ENCODE results near the gene FLNA. TPM values are rescaled to one million over a fixed set of nuclear protein-coding genes. Genes with fewer than 3 reads are reported as not detected.

Gene FLNA
- total and polyA plus RNA-seq, 4 experiments from 2014 or later, result 87.4 to 871 (median 761) TPM

- H3K27me3 ChIP-seq (ENCODE audit: insufficient read depth, low read length), result no peaks in the 10 kb centered on the region
- no peaks in the 10 kb centered on the region for H3K36me3 ChIP-seq (ENCODE audit: insufficient read depth, low read length)
- Mint-ChIP-seq H3K9me3 (peaks cover 0 to 4% (median 0%) of the 10 kb centered on the region in 8 donors), H3K27me3 (no peaks in the 10 kb centered on the region), H3K4me3 (peak overlapping the region in 3 of 8 donors; percentile 78 to 85 (median 82)), H3K36me3 (peaks cover 0 to 11% of the 10 kb centered on the region in 2 donors), H3K27ac (peak overlapping the region in 5 of 7 donors; percentile 71 to 85 (median 79)), H3K4me1 (peaks cover 4 to 23% (median 11%) of the 10 kb centered on the region in 4 donors)
- H3K27ac ChIP-seq (ENCODE audit: low read depth, low read length), result peak overlapping the region; percentile 70
- POLR2A ChIA-PET (ENCODE audit: partially characterized antibody), result interaction anchor here (0.7 to 5.8 kb wide), 11 partner anchors 11 to 486 kb away, joined by 4 to 101 read pairs (median 5); partner anchors contain the start of genes ATP6AP1, PLXNA3, RPL10 and SLC10A3
- H3K9me3 ChIP-seq (ENCODE audit: control insufficient read depth in 1 of 2, low read length in 2 of 2), result no peaks in the 10 kb centered on the region
- DNase-seq, result no peak
- no peak overlapping the region for H3K4me3 ChIP-seq (ENCODE audit: low read length in 2 of 2)
- H3K4me1 ChIP-seq (ENCODE audit: insufficient read depth, low read length), result peaks cover 10% of the 10 kb centered on the region
- CTCF ChIA-PET (ENCODE audit: partially characterized antibody), result interaction anchor here (1.3 to 1.5 kb wide), 3 partner anchors 8 to 15 kb away, joined by 3 to 5 read pairs (median 4); partner anchors contain the start of gene RPL10
- intact Hi-C loops (cut with micrococcal nuclease), result loop anchor here (10.0 kb wide), 1 partner anchor 62 kb away; the partner anchor contains the start of gene LAGE3
Measured at GRCh38 chrX:154413142-154413541, 38.7 kb upstream of the FLNA start.

GRCh38 chrX:154412468-154412867 is 38.0 kb upstream of the FLNA start:
- no peaks in the 10 kb centered on the region for H3K36me3 ChIP-seq (ENCODE audit: insufficient read depth, low read length)
- H3K4me3 ChIP-seq (ENCODE audit: low read length in 2 of 2), result peak overlapping the region; percentile 42 to 51
- no peaks in the 10 kb centered on the region for H3K27me3 Mint-ChIP-seq
- H3K9me3 ChIP-seq (ENCODE audit: control insufficient read depth in 1 of 2, low read length in 2 of 2), result no peaks in the 10 kb centered on the region
- ChIA-PET CTCF (ENCODE audit: partially characterized antibody) (interaction anchor here (1.0 to 1.5 kb wide), 4 partner anchors 9 to 14 kb away, joined by 3 to 5 read pairs (median 4); partner anchors contain the start of gene RPL10), POLR2A (ENCODE audit: partially characterized antibody) (interaction anchor here (0.7 to 5.8 kb wide), 26 partner anchors 8 to 487 kb away, joined by 3 to 101 read pairs (median 4); partner anchors contain the start of genes ATP6AP1, EMD, FAM3A and FAM50A)
- H3K9me3 Mint-ChIP-seq, result peaks cover 0 to 4% (median 0%) of the 10 kb centered on the region in 8 donors
- H3K27ac Mint-ChIP-seq, result peak overlapping the region; percentile 79 to 95 (median 85)
- peak in 4 of 5 donors; percentile 30 to 63 (median 40) for DNase-seq
- peak overlapping the region; percentile 70 for H3K27ac ChIP-seq (ENCODE audit: low read depth, low read length)
- peaks cover 10% of the 10 kb centered on the region for H3K4me1 ChIP-seq (ENCODE audit: insufficient read depth, low read length)
- H3K4me1 Mint-ChIP-seq, result peaks cover 4 to 24% (median 11%) of the 10 kb centered on the region in 4 donors
- peaks cover 0 to 11% of the 10 kb centered on the region in 2 donors for H3K36me3 Mint-ChIP-seq
- H3K4me3 Mint-ChIP-seq, result peak overlapping the region; percentile 78 to 85 (median 82)
- intact Hi-C loops (cut with micrococcal nuclease), result loop anchor here (10.0 kb wide), 1 partner anchor 62 kb away; the partner anchor contains the start of gene LAGE3
- H3K27me3 ChIP-seq (ENCODE audit: insufficient read depth, low read length), result no peaks in the 10 kb centered on the region

DNA sequence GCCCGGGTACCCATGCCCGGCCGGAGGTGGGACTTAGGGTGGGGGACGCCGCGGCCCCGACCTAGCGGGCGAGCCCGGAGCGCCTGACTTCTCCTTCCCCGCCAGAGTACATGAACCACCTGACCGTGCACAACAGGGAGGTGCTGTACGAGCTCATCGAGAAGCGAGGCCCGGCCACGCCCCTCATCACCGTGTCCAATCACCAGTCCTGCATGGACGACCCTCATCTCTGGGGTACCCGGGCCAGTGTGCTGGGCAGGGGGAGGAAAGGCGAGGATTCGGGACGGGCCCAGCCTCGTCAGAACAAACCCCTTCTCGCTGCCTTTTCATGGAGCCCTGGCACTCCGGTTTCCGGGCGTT is 37.5 kb upstream of the FLNA start:
- Mint-ChIP-seq H3K27ac (peak overlapping the region; percentile 77 to 95 (median 85)), H3K4me1 (peaks cover 4 to 24% (median 11%) of the 10 kb centered on the region in 4 donors), H3K4me3 (peak overlapping the region; percentile 78 to 85 (median 82)), H3K27me3 (no peaks in the 10 kb centered on the region), H3K36me3 (peaks cover 0 to 11% of the 10 kb centered on the region in 2 donors), H3K9me3 (peaks cover 0 to 4% (median 0%) of the 10 kb centered on the region in 8 donors)
- Histone ChIP-seq H3K27ac (ENCODE audit: low read depth, low read length) (peak overlapping the region; percentile 70), H3K36me3 (ENCODE audit: insufficient read depth, low read length) (no peaks in the 10 kb centered on the region), H3K27me3 (ENCODE audit: insufficient read depth, low read length) (no peaks in the 10 kb centered on the region), H3K9me3 (ENCODE audit: control insufficient read depth in 1 of 2, low read length in 2 of 2) (no peaks in the 10 kb centered on the region), H3K4me1 (ENCODE audit: insufficient read depth, low read length) (peaks cover 10% of the 10 kb centered on the region), H3K4me3 (ENCODE audit: low read length in 2 of 2) (peak overlapping the region; percentile 42 to 51)
- peak in 4 of 5 donors; percentile 36 to 58 (median 43) for DNase-seq
- ChIA-PET CTCF (ENCODE audit: partially characterized antibody) (interaction anchor here (1.0 to 1.3 kb wide), 2 partner anchors 9 to 13 kb away, joined by 3 to 5 read pairs; partner anchors contain the start of gene RPL10), POLR2A (ENCODE audit: partially characterized antibody) (interaction anchor here (0.7 to 5.8 kb wide), 27 partner anchors 8 to 487 kb away, joined by 3 to 101 read pairs (median 4); partner anchors contain the start of genes ATP6AP1, EMD, FAM3A and FAM50A)
- intact Hi-C loops (cut with micrococcal nuclease), result loop anchor here (10.0 kb wide), 1 partner anchor 63 kb away; the partner anchor contains the start of gene LAGE3

GRCh38 chrX:154409222-154409871 is 34.9 kb upstream of the FLNA start, which contains the start of gene DNASE1L1:
Gene DNASE1L1, minus strand, starts transcription at chrX:154409254. Its CDS starts 3,686 bp downstream, at chrX:154405568.
- Mint-ChIP-seq H3K9me3 (peaks cover 0 to 4% (median 0%) of the 10 kb centered on the region in 8 donors), H3K4me1 (peaks cover 4 to 24% (median 11%) of the 10 kb centered on the region in 4 donors), H3K36me3 (peaks cover 0 to 9% of the 10 kb centered on the region in 2 donors), H3K27ac (peak within 1 kb of the TSS in 4 of 7 donors; percentile 11 to 85 (median 46)), H3K4me3 (peak within 1 kb of the TSS in 5 of 8 donors; percentile 31 to 67 (median 40)), H3K27me3 (no peaks in the 10 kb centered on the region)
- CTCF ChIA-PET (ENCODE audit: partially characterized antibody), result interaction anchor here (1.1 to 1.4 kb wide), 2 partner anchors 12 to 20 kb away, joined by 3 read pairs; no protein-coding TSS in a partner anchor
- peak in 1 of 5 donors; percentile 35 for DNase-seq
- H3K27me3 ChIP-seq (ENCODE audit: insufficient read depth, low read length), result no peaks in the 10 kb centered on the region
- no peaks in the 10 kb centered on the region for H3K36me3 ChIP-seq (ENCODE audit: insufficient read depth, low read length)
- no peak within 1 kb of the TSS for H3K4me3 ChIP-seq (ENCODE audit: low read length in 2 of 2)
- peaks cover 10% of the 10 kb centered on the region for H3K4me1 ChIP-seq (ENCODE audit: insufficient read depth, low read length)
- H3K27ac ChIP-seq (ENCODE audit: low read depth, low read length), result no peak within 1 kb of the TSS
- POLR2A ChIA-PET (ENCODE audit: partially characterized antibody), result interaction anchor here (0.6 to 5.8 kb wide), 5 partner anchors 11 to 77 kb away, joined by 3 to 101 read pairs (median 3); partner anchors contain the start of genes ATP6AP1, RPL10 and UBL4A
- intact Hi-C loops (cut with micrococcal nuclease), result no loop called here
- H3K9me3 ChIP-seq (ENCODE audit: control insufficient read depth in 1 of 2, low read length in 2 of 2), result no peaks in the 10 kb centered on the region

- no peak overlapping the region for H3K27ac ChIP-seq (ENCODE audit: low read depth, low read length)
- POLR2A ChIA-PET (ENCODE audit: partially characterized antibody), result interaction anchor here (1.4 to 5.8 kb wide), 2 partner anchors 10 to 33 kb away, joined by 4 to 101 read pairs; partner anchors contain the start of gene RPL10
Measured at GRCh38 chrX:154408659-154409221, 34.3 kb upstream of the FLNA start.

DNA sequence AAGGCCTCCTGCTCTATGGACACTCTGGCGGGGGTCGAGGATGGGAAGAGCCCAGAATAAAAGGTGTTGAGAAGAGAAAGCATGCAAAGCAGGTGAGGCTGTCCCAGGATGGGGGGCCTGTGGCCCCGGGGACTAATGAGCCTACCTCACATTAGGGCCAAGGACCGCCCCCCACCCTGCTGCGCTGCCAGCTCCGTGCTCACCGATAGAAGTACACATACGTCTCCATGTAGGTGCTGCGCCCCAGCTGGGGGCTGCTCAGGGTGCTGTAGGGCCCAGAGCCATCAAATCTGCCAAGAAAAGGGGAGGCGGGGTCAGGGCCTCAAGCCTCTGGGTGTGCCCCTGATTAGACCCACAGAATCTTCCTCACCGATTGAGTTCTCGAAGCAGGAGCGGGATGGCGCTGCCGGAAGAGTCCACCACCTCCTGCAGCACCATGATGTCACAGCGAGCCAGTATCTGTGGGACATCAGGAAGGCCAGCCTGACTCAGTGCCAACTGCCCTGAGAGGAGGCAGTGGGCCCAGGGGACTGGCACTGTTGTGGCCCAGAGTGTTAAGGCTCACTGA is 30.3 kb upstream of the FLNA start:
- Mint-ChIP-seq H3K27me3 (no peaks in the 10 kb centered on the region), H3K36me3 (peaks cover 8 to 15% of the 10 kb centered on the region in 2 donors), H3K27ac (peak overlapping the region in 1 of 7 donors; percentile 61), H3K9me3 (peaks cover 0 to 2% (median 0%) of the 10 kb centered on the region in 8 donors), H3K4me3 (no peak overlapping the region), H3K4me1 (peaks cover 2 to 24% (median 5%) of the 10 kb centered on the region in 4 donors)
- Histone ChIP-seq H3K27me3 (ENCODE audit: insufficient read depth, low read length) (no peaks in the 10 kb centered on the region), H3K9me3 (ENCODE audit: control insufficient read depth in 1 of 2, low read length in 2 of 2) (no peaks in the 10 kb centered on the region), H3K27ac (ENCODE audit: low read depth, low read length) (no peak overlapping the region), H3K4me3 (ENCODE audit: low read length in 2 of 2) (no peak overlapping the region), H3K36me3 (ENCODE audit: insufficient read depth, low read length) (peaks cover 15% of the 10 kb centered on the region), H3K4me1 (ENCODE audit: insufficient read depth, low read length) (peaks cover 7% of the 10 kb centered on the region)
- CTCF ChIA-PET (ENCODE audit: partially characterized antibody), result no interaction called here
- POLR2A ChIA-PET (ENCODE audit: partially characterized antibody), result no interaction called here
- intact Hi-C loops (cut with micrococcal nuclease), result no loop called here
- no peak for DNase-seq

More at GRCh38 chrX:154408659-154409221, 34.3 kb upstream of the FLNA start:
- Histone ChIP-seq H3K9me3 (ENCODE audit: control insufficient read depth in 1 of 2, low read length in 2 of 2) (no peaks in the 10 kb centered on the region), H3K4me1 (ENCODE audit: insufficient read depth, low read length) (peaks cover 10% of the 10 kb centered on the region), H3K27me3 (ENCODE audit: insufficient read depth, low read length) (no peaks in the 10 kb centered on the region), H3K36me3 (ENCODE audit: insufficient read depth, low read length) (no peaks in the 10 kb centered on the region), H3K4me3 (ENCODE audit: low read length in 2 of 2) (no peak overlapping the region)
- H3K36me3 Mint-ChIP-seq, result peaks cover 0 to 9% of the 10 kb centered on the region in 2 donors
- peak overlapping the region in 3 of 7 donors; percentile 11 to 85 (median 24) for H3K27ac Mint-ChIP-seq
- intact Hi-C loops (cut with micrococcal nuclease), result no loop called here
- H3K27me3 Mint-ChIP-seq, result no peaks in the 10 kb centered on the region
- H3K4me3 Mint-ChIP-seq, result peak overlapping the region in 4 of 8 donors; percentile 15 to 67 (median 38)
- no peak for DNase-seq
- peaks cover 0 to 4% (median 0%) of the 10 kb centered on the region in 8 donors for H3K9me3 Mint-ChIP-seq
- CTCF ChIA-PET (ENCODE audit: partially characterized antibody), result interaction anchor here (1.4 kb wide), 1 partner anchor 11 kb away, joined by 3 read pairs; no protein-coding TSS in a partner anchor
- H3K4me1 Mint-ChIP-seq, result peaks cover 4 to 24% (median 11%) of the 10 kb centered on the region in 4 donors

Measured in CD4-positive, alpha-beta memory T cell (primary cell).